Measurements from ENCODE around the gene RNASE13. TPM values are rescaled to one million over a fixed set of nuclear protein-coding genes. Genes with fewer than 3 reads are reported as not detected.
"Not testable (repeated sequence)": the region's sequence is repeated elsewhere in the genome, so short reads cannot be mapped to it uniquely, and the experiment has no call there.

RNASE13 gene
- total RNA-seq, 1 experiment from 2014 or later = not detected

GRCh38 chr14:21042918-21043317, 8.3 kb upstream of the RNASE13 start:
- Mint-ChIP-seq H3K9me3 (ENCODE audit: low read depth, unreplicated experiment) (no peaks in the 10 kb centered on the region), H3K27me3 (ENCODE audit: unreplicated experiment) (peaks cover 60% of the 10 kb centered on the region), H3K4me1 (ENCODE audit: low read depth, unreplicated experiment) (peaks cover 34% of the 10 kb centered on the region), H3K4me3 (ENCODE audit: low read depth, unreplicated experiment) (no peak overlapping the region), H3K27ac (ENCODE audit: unreplicated experiment) (no peak overlapping the region), H3K36me3 (ENCODE audit: insufficient read depth, unreplicated experiment) (no peaks in the 10 kb centered on the region)
- CTCF ChIA-PET = interaction anchor here (6.7 kb wide), 1 partner anchor 28 kb away, joined by 93 read pairs; no protein-coding TSS in a partner anchor
- intact Hi-C loops (cut with micrococcal nuclease; ENCODE audit: unreplicated experiment) = loop anchor here (10.0 kb wide), 1 partner anchor 188 kb away; no protein-coding TSS in a partner anchor
- TF ChIP-seq CTCF (IDR thresholded peaks at IDR 0.05; ENCODE audit: unreplicated experiment) = no peak
- no TSS peak for BruUV-seq (replicated peaks)
- no peak for DNase-seq

- TF ChIP-seq CTCF (IDR thresholded peaks at IDR 0.05; ENCODE audit: unreplicated experiment) = no peak
- intact Hi-C loops (cut with micrococcal nuclease; ENCODE audit: unreplicated experiment) = loop anchor here (10.0 kb wide), 1 partner anchor 187 kb away; no protein-coding TSS in a partner anchor
- no peaks in the 10 kb centered on the region for H3K36me3 Mint-ChIP-seq (ENCODE audit: insufficient read depth, unreplicated experiment)
- no peak within 1 kb of the TSS for H3K4me3 Mint-ChIP-seq (ENCODE audit: low read depth, unreplicated experiment)
- CTCF ChIA-PET = interaction anchor here (1.4 to 6.7 kb wide), 2 partner anchors 27 to 31 kb away, joined by 4 to 93 read pairs; no protein-coding TSS in a partner anchor
- H3K4me1 Mint-ChIP-seq (ENCODE audit: low read depth, unreplicated experiment) = peaks cover 36% of the 10 kb centered on the region
- peaks cover 59% of the 10 kb centered on the region for H3K27me3 Mint-ChIP-seq (ENCODE audit: unreplicated experiment)
- H3K27ac Mint-ChIP-seq (ENCODE audit: unreplicated experiment) = no peak within 1 kb of the TSS
- no TSS peak for BruUV-seq (replicated peaks)
- DNase-seq = no peak
- H3K9me3 Mint-ChIP-seq (ENCODE audit: low read depth, unreplicated experiment) = no peaks in the 10 kb centered on the region
These were observed 7.2 kb upstream of the RNASE13 start, which contains the start of gene RNASE7 for GRCh38 chr14:21041676-21042433. RNASE7 (plus strand) TSS chr14:21042362; CDS start chr14:21042993, 631 bp downstream.

GRCh38 chr14:21040941-21041340, 6.3 kb upstream of the RNASE13 start:
- H3K9me3 Mint-ChIP-seq (ENCODE audit: low read depth, unreplicated experiment); DNase-seq; H3K4me3 Mint-ChIP-seq (ENCODE audit: low read depth, unreplicated experiment); H3K36me3 Mint-ChIP-seq (ENCODE audit: insufficient read depth, unreplicated experiment); BruUV-seq (replicated peaks); H3K27ac Mint-ChIP-seq (ENCODE audit: unreplicated experiment): not testable (repeated sequence)
- Mint-ChIP-seq H3K27me3 (ENCODE audit: unreplicated experiment) (peaks cover 67% of the 10 kb centered on the region), H3K4me1 (ENCODE audit: low read depth, unreplicated experiment) (peaks cover 36% of the 10 kb centered on the region)
- intact Hi-C loops (cut with micrococcal nuclease; ENCODE audit: unreplicated experiment) = loop anchor here (1.0 to 10.0 kb wide), 3 partner anchors 27 to 186 kb away; no protein-coding TSS in a partner anchor
- CTCF ChIA-PET = interaction anchor here (0.7 to 6.7 kb wide), 7 partner anchors 20 to 183 kb away, joined by 3 to 93 read pairs (median 6); partner anchors contain the start of gene ARHGEF40

- no peak for TF ChIP-seq CTCF (IDR thresholded peaks at IDR 0.05; ENCODE audit: unreplicated experiment)
- Mint-ChIP-seq H3K27ac (ENCODE audit: unreplicated experiment) (no peak overlapping the region), H3K4me1 (ENCODE audit: low read depth, unreplicated experiment) (peaks cover 36% of the 10 kb centered on the region), H3K27me3 (ENCODE audit: unreplicated experiment) (peaks cover 70% of the 10 kb centered on the region), H3K4me3 (ENCODE audit: low read depth, unreplicated experiment) (no peak overlapping the region), H3K9me3 (ENCODE audit: low read depth, unreplicated experiment) (no peaks in the 10 kb centered on the region), H3K36me3 (ENCODE audit: insufficient read depth, unreplicated experiment) (no peaks in the 10 kb centered on the region)
- DNase-seq = no peak
- no TSS peak for BruUV-seq (replicated peaks)
- CTCF ChIA-PET = interaction anchor here (0.7 to 6.7 kb wide), 12 partner anchors 16 to 183 kb away, joined by 3 to 93 read pairs (median 4); partner anchors contain the start of genes ARHGEF40 and NDRG2
- intact Hi-C loops (cut with micrococcal nuclease; ENCODE audit: unreplicated experiment) = loop anchor here (1.0 to 10.0 kb wide), 3 partner anchors 26 to 186 kb away; no protein-coding TSS in a partner anchor
These were observed 5.8 kb upstream of the RNASE13 start for GRCh38 chr14:21040370-21040925.
